Stimulated activated CD4-positive, alpha-beta T cell treated with anti-CD3 and anti-CD28 coated beads, Interleukin-1b, Interleukin-23, amount 100 ng/mL, for 1 hour (primary cell): Measurements from ENCODE around the gene TRAK2.
"Not testable (repeated sequence)": the region's sequence is repeated elsewhere in the genome, so short reads cannot be mapped to it uniquely, and the experiment has no call there.

Experiments used
- DNase-seq, 2 donors: peaks; one replicate each; pipeline ENCODE4 v3.0.0-alpha.2; 2020; ENCODE audit warnings: low read depth in 2 of 2

Gene TRAK2, protein sequence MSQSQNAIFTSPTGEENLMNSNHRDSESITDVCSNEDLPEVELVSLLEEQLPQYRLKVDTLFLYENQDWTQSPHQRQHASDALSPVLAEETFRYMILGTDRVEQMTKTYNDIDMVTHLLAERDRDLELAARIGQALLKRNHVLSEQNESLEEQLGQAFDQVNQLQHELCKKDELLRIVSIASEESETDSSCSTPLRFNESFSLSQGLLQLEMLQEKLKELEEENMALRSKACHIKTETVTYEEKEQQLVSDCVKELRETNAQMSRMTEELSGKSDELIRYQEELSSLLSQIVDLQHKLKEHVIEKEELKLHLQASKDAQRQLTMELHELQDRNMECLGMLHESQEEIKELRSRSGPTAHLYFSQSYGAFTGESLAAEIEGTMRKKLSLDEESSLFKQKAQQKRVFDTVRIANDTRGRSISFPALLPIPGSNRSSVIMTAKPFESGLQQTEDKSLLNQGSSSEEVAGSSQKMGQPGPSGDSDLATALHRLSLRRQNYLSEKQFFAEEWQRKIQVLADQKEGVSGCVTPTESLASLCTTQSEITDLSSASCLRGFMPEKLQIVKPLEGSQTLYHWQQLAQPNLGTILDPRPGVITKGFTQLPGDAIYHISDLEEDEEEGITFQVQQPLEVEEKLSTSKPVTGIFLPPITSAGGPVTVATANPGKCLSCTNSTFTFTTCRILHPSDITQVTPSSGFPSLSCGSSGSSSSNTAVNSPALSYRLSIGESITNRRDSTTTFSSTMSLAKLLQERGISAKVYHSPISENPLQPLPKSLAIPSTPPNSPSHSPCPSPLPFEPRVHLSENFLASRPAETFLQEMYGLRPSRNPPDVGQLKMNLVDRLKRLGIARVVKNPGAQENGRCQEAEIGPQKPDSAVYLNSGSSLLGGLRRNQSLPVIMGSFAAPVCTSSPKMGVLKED

DNA sequence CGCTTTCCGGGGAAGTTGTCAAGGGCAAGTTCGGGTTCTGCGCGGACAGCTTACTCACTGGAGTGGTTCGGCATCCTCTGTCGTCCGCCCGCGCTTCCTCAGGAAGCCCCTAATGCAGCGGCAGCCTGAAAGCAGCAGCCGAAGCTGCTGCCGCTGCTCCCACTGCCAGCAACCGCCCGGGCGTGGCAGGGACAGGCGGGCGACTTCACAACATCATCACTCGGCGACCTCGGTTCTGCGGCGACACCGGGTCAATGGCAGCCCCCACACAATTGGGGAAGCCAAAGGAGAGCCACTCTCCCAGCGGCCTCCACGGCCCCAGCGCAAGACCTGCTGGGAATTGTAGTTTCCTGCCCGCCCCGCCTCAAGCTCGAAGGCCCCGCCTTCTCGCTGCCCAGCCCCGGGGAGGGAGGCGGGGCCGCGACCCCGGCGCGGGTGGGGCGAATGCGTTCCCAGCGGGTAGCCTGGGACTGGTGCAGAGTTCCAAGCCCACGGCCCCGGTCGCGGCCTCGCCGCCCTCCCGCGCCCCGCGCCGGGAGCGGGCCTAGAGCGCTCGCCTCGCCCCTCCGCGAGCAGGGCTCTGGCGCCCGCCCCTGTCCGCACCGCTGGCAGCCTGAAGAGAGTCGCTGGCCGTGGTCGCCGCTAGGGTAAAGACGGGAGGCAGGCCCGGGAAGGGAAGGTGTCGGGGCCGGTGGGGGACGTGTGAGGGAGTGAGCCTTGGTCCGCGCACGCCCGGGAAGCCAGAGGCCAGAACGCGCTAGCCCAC, at the start of gene TRAK2, which contains the start of gene STRADB:
TRAK2 (minus strand) TSS at position 167 of the 766 bp plus-strand sequence. CDS start 30,951 bp downstream, outside the sequence.
STRADB (plus strand) TSS at position 449 of the 766 bp plus-strand sequence. CDS start 3,101 bp downstream, outside the sequence.
- peak; percentile 82 to 87 for DNase-seq

GRCh38 chr2:201500534-201500933, 49.3 kb upstream of the TRAK2 start:
- DNase-seq = no peak

- no peak for DNase-seq
These were observed 45.5 kb upstream of the TRAK2 start for GRCh38 chr2:201496785-201497184.

GRCh38 chr2:201490291-201490690, 39.0 kb upstream of the TRAK2 start:
- no peak for DNase-seq

GRCh38 chr2:201484805-201485204, 33.5 kb upstream of the TRAK2 start:
- DNase-seq = no peak

DNA sequence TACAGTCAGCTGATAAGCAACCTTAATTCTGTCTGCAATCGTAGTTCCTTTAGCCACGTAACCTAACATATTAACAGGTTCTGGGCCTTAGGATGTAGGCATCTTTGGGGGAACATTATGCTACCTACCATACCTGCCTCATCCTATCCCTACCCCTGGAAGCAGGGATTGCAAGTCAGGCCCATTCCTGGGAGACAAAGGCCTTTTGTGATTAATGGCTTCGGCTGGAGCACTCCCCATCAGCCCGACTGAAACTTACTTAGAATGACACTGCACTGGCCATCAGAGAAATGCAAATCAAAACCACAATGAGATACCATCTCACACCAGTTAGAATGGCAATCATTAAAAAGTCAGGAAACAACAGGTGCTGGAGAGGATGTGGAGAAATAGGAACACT, 32.5 kb upstream of the TRAK2 start:
- DNase-seq = not testable (repeated sequence)

DNA sequence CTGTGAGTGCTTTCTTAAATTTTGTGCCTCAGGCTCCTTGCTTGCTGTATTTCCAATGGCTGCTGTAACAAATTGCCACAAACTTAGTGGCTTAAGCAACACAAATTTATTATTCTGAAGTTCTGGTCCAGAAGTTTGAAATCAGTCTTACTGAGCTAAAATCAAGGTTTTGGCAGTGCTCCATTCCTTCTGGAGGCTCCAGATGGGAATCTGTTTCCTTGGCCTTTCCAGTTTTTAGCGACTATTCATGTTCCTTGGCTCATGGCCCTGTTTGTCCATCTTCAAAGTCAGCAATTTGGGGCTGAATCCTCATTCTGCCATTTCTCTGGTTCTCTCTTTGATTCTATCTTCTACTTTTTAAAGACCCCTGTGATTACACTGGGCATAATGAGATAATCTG, 32.1 kb upstream of the TRAK2 start:
- no peak for DNase-seq

- DNase-seq = no peak
These were observed 31.3 kb upstream of the TRAK2 start for GRCh38 chr2:201482543-201482942.

DNA sequence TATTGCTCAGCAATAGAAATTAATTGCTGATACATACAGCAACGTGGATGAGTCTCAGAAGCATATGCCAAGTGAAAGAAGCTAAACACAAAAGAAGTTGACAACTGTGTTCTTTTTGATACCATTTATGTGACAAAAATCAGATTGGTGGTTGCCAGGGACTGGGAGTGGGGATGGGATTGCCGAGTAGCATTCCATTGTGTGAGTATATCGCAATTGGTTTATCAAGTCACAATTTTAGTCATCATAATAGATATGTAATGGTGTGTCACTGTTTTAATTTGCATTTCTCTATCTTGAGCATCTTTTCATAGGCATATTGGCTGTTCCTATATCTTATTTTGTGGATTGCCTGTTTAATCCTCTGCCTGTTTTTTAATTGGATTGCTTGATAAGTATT, 21.2 kb upstream of the TRAK2 start:
- DNase-seq = no peak

DNA sequence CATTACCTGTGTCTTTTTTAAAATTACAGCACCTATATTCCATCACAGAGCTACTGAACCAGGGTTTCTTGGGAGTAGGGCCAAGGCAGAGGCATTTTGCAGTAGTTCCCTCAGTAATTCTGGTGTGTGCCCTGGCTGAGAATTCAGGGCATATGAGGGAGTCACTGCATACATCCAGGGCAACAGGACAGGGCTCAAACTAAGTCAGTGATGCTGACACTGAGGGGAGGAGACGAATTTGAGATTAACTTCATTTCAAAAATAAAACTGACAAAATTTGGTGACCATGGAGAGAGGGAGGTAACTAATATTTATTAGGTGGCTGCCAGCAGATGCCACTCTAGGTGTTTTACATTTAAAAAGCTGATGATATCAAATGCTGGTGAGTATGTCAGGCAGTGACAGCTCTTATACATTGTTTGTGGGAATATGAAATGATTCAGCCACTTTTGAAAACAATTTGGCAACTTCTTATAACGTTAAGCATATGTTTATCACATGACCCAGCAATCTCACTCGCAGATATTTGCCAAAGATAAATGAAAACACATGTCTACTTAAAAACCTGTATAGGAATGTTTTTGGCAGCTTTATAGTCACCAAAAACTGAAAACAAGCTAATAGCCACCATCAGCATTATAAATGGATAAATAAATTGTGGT, 20.6 kb upstream of the TRAK2 start:
- DNase-seq = no peak

- DNase-seq = no peak
These were observed 19.8 kb upstream of the TRAK2 start for GRCh38 chr2:201470821-201471731.

- no peak for DNase-seq
These were observed 16.4 kb upstream of the TRAK2 start for GRCh38 chr2:201467666-201468065.

GRCh38 chr2:201466050-201466675, 14.9 kb upstream of the TRAK2 start:
- DNase-seq = no peak

DNA sequence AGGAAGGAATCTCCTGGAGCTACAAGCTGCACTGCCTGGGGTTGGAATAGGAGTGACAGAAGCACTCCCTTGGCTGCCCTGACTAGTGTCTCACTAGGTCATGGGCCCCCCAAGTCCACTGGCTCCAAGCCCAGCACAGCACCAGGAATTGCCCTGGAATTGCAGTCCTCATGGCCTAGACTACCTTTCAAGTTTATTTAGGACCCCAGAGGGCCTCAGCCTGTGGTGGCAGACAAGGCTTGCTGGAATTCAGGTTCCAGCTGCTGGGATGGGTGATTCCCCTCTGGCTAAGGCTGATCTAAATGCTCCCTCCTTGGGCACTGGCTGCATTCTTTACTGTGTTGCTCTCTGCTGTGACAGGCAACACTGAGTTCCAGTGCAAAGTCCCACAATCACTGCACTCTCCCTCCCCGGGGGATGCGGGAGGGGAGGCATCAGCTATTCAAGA, 14.3 kb upstream of the TRAK2 start:
- DNase-seq = no peak

DNA sequence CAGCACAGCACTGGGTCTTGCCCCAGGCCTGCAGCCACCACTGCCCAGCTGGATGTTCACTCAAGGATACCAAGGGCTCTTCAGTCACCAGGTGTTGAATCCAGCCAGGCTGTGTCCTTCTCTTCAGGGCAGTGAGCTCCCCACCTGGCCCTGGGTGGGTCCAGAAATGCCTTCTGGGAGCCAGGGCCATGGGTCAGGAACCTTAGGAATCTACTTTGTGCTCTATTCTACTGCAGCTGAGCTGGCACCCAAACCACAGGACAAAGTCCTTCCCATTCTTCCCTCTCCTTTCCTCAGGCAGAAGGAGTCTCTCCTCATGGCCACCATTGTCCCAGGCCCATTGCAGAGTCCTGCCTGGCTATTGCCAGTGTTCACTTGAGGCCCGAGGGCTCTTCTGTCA, 13.3 kb upstream of the TRAK2 start:
- no peak for DNase-seq

DNA sequence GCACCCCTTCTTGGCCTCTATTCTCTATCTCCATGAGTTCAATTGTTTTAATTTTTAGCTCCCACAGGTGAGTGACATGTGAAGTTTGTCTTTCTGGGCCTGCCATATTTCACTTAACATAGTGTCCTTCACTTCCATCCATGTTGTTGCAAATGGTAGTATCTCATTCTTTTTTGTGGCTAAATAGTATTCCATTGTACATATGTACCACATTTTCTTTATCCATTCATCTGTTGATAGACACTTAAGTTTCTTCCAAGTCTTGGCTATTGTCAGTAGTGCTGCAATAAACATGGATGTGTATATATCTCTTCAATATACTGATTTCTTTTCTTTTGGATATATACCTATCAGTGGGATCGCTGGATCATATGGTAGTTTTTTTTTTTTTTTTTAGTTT, 9.3 kb upstream of the TRAK2 start:
- DNase-seq = no peak

DNA sequence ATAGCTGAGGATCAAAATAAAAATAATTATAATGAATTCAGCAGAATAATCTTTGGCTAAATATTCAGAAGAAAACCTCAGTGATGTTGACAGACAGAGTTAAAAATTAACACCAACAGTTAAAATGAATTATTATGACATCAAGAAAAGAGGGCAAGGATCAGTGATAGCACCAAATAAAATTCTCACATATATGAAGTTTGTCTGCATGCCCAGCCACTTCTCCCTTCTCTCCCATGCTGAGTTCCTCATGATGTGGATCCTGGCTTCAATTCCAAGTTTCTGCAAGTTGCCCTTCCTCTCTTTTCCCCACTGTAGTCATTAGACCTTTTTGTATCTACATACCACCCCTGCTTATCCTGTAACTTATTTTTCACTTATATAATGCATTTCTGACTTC, 7.1 kb upstream of the TRAK2 start:
- no peak for DNase-seq

DNA sequence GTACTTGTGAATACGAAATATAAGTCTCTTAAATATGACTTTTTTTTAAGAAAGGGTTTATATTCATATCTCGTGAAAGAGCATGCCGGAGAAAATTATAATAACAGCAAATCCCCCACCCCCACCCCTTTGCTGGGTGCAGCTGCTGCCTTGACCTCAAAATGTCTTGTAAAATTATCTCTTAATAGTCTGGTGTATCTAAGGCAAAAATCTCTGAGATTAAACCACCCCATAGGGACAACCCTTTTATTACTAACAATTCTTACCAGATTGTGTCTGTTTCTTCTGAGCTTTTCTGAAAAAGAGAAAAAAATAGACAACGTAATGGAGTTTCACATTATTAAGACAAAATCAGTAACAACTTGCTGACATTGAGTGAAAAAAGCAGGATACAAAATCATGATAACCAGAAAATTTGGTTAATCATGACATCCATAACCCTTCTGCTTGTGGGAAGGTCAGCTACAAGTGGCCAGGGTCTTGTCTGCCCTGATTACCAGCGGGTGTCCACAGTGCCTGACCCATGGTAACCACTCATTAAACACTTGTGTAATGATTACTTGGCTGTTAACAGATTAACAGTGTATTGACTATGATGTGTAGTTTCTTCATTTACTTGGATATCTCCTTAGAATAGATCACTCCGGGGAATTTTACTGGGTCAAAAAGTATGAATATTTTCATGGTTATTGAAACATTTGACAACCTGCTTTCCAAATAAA, 1.8 kb upstream of the TRAK2 start:
- DNase-seq = no peak
